Panc1 (cell line): ENCODE results near the gene FLRT1. TPM values are rescaled to one million over a fixed set of nuclear protein-coding genes. Genes with fewer than 3 reads are reported as not detected.

ENCODE experiments used
- ATAC-seq: fragments of 200-7000 bp; cut with Tn5 transposase; 2 replicates; pipeline ENCODE4 v1.9.1; 2020; ENCODE audit warnings: mild to moderate bottlenecking, moderate library complexity
- Bru-seq: library from RNA; stranded (reverse); fragments of 400-500 nt; gene quantifications from one replicate; lab custom pipeline; 2021; lab: Mats Ljungman, UMichigan
- BruChase-seq, 2 experiments: library from RNA; stranded (reverse); fragments of 400-500 nt; gene quantifications; one replicate each; lab custom pipeline; 2021; lab: Mats Ljungman, UMichigan
- BruUV-seq: library from RNA; stranded (reverse); fragments of 400-500 nt; replicated peaks from 2 replicates; lab custom pipeline; 2021; lab: Mats Ljungman, UMichigan
- CTCF ChIA-PET: fragments of 300-600 bp; sonication (Branson Sonifier 250); formaldehyde crosslinking; loops from one replicate; lab custom pipeline; 2022; ENCODE audit warnings: antibody characterized with exemption; lab: Charles Lee
- POLR2A ChIA-PET: fragments of 300-600 bp; sonication (Branson Sonifier 250); formaldehyde crosslinking; loops from one replicate; lab custom pipeline; 2022; ENCODE audit warnings: antibody characterized with exemption; lab: Charles Lee
- DNase-seq: peaks from one replicate; pipeline ENCODE4 v3.0.0-alpha.2; 2010; ENCODE audit warnings: low read depth, low spot score
- H3K27ac ChIP-seq: 2 replicates; pipeline ENCODE4 v1.5.1; 2011; ENCODE audit warnings: mild to moderate bottlenecking, low read length, inconsistent platforms
- H3K27me3 ChIP-seq: fragments of 200-500 bp; sonication (Bioruptor generic); 2 replicates; pipeline ENCODE4 v1.6.0; 2014; ENCODE audit warnings: low read length, inconsistent platforms; ENCODE audit not compliant: control insufficient read depth, insufficient read depth
- H3K36me3 ChIP-seq: fragments of 200-500 bp; sonication (Bioruptor generic); 2 replicates; pipeline ENCODE4 v1.5.1; 2014; ENCODE audit warnings: inconsistent platforms, mild to moderate bottlenecking, low read length, moderate library complexity; ENCODE audit not compliant: control insufficient read depth, insufficient read depth
- H3K4me1 ChIP-seq: 2 replicates; pipeline ENCODE4 v1.5.1; 2011; ENCODE audit warnings: inconsistent platforms, mild to moderate bottlenecking, low read length, moderate library complexity; ENCODE audit not compliant: control insufficient read depth, insufficient read depth
- H3K4me3 ChIP-seq, 2 experiments: 2 replicates each; pipeline ENCODE4 v1.5.1; 2011 to 2012; ENCODE audit warnings: low read depth in 2 of 2, low read length in 2 of 2, mild to moderate bottlenecking in 2 of 2, inconsistent platforms in 1 of 2, moderate library complexity in 1 of 2
- H3K9me3 ChIP-seq: fragments of 200-500 bp; sonication (Bioruptor generic); 2 replicates; pipeline ENCODE4 v1.5.1; 2014; ENCODE audit warnings: low read depth, mild to moderate bottlenecking, inconsistent platforms, low read length, moderate library complexity; ENCODE audit not compliant: control insufficient read depth, insufficient read depth
- POLR2AphosphoS5 ChIP-seq: IDR thresholded peaks from 2 replicates; pipeline ENCODE4 v1.6.1; 2012; ENCODE audit warnings: mild to moderate bottlenecking, low read depth, low read length, moderate library complexity
- SIN3A ChIP-seq: IDR thresholded peaks from 2 replicates; pipeline ENCODE4 v1.6.1; 2012; ENCODE audit warnings: low read depth, mild to moderate bottlenecking, low read length, moderate library complexity, borderline replicate concordance; ENCODE audit not compliant: insufficient read depth
- TCF7L2 ChIP-seq: IDR thresholded peaks from 2 replicates; pipeline ENCODE4 v1.6.1; 2011; ENCODE audit warnings: mild to moderate bottlenecking, low read depth, low read length, inconsistent platforms
- in situ Hi-C: cut with HindIII; loops from 2 replicates; pipeline ENCODE4 v1.10.0; 2016; ENCODE audit warnings: low sequenced_read_pairs, low pct_unique_long_range_greater_than_20kb
- intact Hi-C: fragments of 100-400 bp; cut with micrococcal nuclease; formaldehyde crosslinking; loops from one replicate; pipeline ENCODE4 v1.10.0; 2022; ENCODE audit not compliant: unreplicated experiment
- long read RNA-seq: library from polyadenylated mRNA; unstranded; transcript quantifications from one replicate; pipeline ENCODE4 v2.0.0, GENCODE V29; 2021; ENCODE audit not compliant: unreplicated experiment
- polyA plus RNA-seq: library from polyadenylated mRNA; unstranded; fragments of >200 nt; gene quantifications from one replicate; pipeline ENCODE4 v1.2.1, GENCODE V29; 2012; ENCODE audit warnings: missing spikeins; ENCODE audit not compliant: insufficient read length
- total RNA-seq: library from RNA; stranded (reverse); gene quantifications from one replicate; pipeline ENCODE4 v1.2.1, GENCODE V29; 2021; ENCODE audit not compliant: unreplicated experiment
- TF ChIP-seq, protein P1 (sequence below): fragments of 450-650 bp; IDR thresholded peaks from 2 replicates; pipeline ENCODE4 v1.5.1; 2017; ENCODE audit warnings: mild to moderate bottlenecking
- TF ChIP-seq, protein P2 (sequence below), 2 experiments: IDR thresholded peaks; 2 replicates each; pipeline ENCODE4 v1.6.1; 2011 to 2012; ENCODE audit warnings: low read depth in 2 of 2, control low read depth in 1 of 2, low read length in 1 of 2, mild to moderate bottlenecking in 1 of 2, moderate library complexity in 1 of 2; ENCODE audit not compliant: insufficient read depth in 1 of 2

Gene FLRT1, protein sequence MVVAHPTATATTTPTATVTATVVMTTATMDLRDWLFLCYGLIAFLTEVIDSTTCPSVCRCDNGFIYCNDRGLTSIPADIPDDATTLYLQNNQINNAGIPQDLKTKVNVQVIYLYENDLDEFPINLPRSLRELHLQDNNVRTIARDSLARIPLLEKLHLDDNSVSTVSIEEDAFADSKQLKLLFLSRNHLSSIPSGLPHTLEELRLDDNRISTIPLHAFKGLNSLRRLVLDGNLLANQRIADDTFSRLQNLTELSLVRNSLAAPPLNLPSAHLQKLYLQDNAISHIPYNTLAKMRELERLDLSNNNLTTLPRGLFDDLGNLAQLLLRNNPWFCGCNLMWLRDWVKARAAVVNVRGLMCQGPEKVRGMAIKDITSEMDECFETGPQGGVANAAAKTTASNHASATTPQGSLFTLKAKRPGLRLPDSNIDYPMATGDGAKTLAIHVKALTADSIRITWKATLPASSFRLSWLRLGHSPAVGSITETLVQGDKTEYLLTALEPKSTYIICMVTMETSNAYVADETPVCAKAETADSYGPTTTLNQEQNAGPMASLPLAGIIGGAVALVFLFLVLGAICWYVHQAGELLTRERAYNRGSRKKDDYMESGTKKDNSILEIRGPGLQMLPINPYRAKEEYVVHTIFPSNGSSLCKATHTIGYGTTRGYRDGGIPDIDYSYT
- total RNA-seq (0.51 TPM), Bru-seq, nascent RNA (percentile 20 among the genes with signal in this experiment), BruChase-seq, experiment 1, labeled RNA remaining after a 2-hour chase (percentile 24 among the genes with signal in this experiment), BruChase-seq, experiment 2, labeled RNA remaining after a 6-hour chase (percentile 30 among the genes with signal in this experiment)
- polyA plus RNA-seq, result 1.9 TPM
- long read RNA-seq, partial matches to known transcripts, result 0 of 1 reads
- long read RNA-seq, other reads (novel, unspliced or antisense), result 1 of 1 reads

DNA sequence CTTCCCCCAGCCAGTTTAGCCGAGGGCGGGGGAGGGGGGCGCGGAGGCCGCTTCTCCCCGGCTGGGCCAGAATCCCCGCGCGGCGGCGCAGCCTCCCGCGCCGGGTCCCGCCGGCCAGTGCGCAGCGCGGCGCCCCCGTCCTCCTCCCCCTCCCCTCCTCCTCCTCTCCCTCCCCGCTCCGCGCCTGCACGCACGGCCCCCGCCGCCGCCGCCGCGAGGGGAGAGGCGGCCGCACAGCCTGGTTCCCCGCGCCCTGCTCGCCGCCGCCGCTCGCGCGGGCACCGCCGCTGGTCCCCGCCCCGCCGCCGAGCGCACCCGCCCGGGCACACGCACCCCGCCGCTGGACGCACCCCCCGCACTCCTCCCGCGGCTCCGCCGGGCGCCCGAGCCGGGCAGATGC is at the start of gene FLRT1:
Gene FLRT1, plus strand, starts transcription at position 356 of the 400 bp plus-strand sequence. CDS start 80,337 bp downstream, outside the sequence.
- BruUV-seq, result no TSS peak
- H3K27me3 ChIP-seq, result no peaks in the 10 kb centered on the region

More for the DNA sequence above, at the start of gene FLRT1:
- no peaks in the 10 kb centered on the region for H3K9me3 ChIP-seq
- ChIA-PET CTCF (no interaction called here), POLR2A (no interaction called here)
- ATAC-seq (no peak), DNase-seq (no peak)
- H3K27ac ChIP-seq, result no peak within 1 kb of the TSS
- in situ Hi-C loops, result no loop called here
- intact Hi-C loops, result no loop called here
- peak within 1 kb of the TSS; percentile 32 to 38 for H3K4me3 ChIP-seq
- no peaks in the 10 kb centered on the region for H3K36me3 ChIP-seq
- TF ChIP-seq, protein P1, sequence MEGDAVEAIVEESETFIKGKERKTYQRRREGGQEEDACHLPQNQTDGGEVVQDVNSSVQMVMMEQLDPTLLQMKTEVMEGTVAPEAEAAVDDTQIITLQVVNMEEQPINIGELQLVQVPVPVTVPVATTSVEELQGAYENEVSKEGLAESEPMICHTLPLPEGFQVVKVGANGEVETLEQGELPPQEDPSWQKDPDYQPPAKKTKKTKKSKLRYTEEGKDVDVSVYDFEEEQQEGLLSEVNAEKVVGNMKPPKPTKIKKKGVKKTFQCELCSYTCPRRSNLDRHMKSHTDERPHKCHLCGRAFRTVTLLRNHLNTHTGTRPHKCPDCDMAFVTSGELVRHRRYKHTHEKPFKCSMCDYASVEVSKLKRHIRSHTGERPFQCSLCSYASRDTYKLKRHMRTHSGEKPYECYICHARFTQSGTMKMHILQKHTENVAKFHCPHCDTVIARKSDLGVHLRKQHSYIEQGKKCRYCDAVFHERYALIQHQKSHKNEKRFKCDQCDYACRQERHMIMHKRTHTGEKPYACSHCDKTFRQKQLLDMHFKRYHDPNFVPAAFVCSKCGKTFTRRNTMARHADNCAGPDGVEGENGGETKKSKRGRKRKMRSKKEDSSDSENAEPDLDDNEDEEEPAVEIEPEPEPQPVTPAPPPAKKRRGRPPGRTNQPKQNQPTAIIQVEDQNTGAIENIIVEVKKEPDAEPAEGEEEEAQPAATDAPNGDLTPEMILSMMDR, result no peak
- TF ChIP-seq TCF7L2 (no peak), POLR2AphosphoS5 (no peak), SIN3A (no peak)
- TF ChIP-seq, protein P2, sequence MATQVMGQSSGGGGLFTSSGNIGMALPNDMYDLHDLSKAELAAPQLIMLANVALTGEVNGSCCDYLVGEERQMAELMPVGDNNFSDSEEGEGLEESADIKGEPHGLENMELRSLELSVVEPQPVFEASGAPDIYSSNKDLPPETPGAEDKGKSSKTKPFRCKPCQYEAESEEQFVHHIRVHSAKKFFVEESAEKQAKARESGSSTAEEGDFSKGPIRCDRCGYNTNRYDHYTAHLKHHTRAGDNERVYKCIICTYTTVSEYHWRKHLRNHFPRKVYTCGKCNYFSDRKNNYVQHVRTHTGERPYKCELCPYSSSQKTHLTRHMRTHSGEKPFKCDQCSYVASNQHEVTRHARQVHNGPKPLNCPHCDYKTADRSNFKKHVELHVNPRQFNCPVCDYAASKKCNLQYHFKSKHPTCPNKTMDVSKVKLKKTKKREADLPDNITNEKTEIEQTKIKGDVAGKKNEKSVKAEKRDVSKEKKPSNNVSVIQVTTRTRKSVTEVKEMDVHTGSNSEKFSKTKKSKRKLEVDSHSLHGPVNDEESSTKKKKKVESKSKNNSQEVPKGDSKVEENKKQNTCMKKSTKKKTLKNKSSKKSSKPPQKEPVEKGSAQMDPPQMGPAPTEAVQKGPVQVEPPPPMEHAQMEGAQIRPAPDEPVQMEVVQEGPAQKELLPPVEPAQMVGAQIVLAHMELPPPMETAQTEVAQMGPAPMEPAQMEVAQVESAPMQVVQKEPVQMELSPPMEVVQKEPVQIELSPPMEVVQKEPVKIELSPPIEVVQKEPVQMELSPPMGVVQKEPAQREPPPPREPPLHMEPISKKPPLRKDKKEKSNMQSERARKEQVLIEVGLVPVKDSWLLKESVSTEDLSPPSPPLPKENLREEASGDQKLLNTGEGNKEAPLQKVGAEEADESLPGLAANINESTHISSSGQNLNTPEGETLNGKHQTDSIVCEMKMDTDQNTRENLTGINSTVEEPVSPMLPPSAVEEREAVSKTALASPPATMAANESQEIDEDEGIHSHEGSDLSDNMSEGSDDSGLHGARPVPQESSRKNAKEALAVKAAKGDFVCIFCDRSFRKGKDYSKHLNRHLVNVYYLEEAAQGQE (IDR thresholded peaks at IDR 0.05; ENCODE audit: insufficient read depth in 1 of 2, low read depth in 2 of 2, low read length in 1 of 2), result no peak
- peaks cover 14% of the 10 kb centered on the region for H3K4me1 ChIP-seq
